ENCODE results near the gene GNG3. TPM values are rescaled to one million over a fixed set of nuclear protein-coding genes. Genes with fewer than 3 reads are reported as not detected.
"Not testable (repeated sequence)": the region's sequence is repeated elsewhere in the genome, so short reads cannot be mapped to it uniquely, and the experiment has no call there.

GNG3 gene
- total RNA-seq (2014; rRNA removed; shearing (Covaris generic)) = not detected in 2 replicates
- polyA plus RNA-seq (2015; cell fraction: cytosol; rRNA removed) = not detected in 2 replicates
- not detected in 2 replicates for polyA plus RNA-seq (2015; cell fraction: nucleus; rRNA removed)

DNA sequence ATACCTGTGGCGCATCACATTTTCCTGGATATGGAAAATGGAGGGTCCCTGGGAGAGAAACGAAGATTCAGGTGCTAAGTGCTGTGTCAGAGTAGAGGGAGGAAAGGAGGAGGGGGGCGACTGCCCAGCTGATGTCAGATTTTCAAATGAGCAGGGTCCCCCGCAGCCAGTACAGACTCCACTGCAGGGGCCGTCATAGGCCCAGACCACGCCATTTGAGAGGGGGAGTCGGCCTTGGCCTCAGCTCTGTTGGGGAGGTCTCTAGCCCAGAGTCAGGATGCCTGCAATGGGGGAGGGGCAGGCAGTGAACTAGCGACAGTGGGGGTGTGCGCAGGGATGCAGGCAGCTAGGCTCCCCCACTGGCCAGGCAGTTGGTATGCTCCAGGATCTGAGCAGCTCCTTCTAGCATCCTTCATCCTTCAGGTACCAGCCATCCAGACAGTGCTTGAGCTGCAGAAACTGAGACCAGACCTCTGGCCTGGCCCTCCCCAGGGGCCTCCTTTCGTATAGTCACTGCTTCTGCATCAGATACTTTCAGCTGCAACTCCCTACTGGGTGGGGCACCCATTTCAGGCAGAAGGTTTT, at the start of gene GNG3, which contains the start of gene BSCL2:
TSS of gene GNG3 (plus strand) at position 400 of the 585 bp plus-strand sequence. CDS start 620 bp downstream, outside the sequence.
TSS of gene BSCL2 (minus strand) at position 148 of the 585 bp plus-strand sequence. CDS start 229 bp downstream, outside the sequence.
- no peak for DNase-seq (ENCODE audit: low read depth)

DNA sequence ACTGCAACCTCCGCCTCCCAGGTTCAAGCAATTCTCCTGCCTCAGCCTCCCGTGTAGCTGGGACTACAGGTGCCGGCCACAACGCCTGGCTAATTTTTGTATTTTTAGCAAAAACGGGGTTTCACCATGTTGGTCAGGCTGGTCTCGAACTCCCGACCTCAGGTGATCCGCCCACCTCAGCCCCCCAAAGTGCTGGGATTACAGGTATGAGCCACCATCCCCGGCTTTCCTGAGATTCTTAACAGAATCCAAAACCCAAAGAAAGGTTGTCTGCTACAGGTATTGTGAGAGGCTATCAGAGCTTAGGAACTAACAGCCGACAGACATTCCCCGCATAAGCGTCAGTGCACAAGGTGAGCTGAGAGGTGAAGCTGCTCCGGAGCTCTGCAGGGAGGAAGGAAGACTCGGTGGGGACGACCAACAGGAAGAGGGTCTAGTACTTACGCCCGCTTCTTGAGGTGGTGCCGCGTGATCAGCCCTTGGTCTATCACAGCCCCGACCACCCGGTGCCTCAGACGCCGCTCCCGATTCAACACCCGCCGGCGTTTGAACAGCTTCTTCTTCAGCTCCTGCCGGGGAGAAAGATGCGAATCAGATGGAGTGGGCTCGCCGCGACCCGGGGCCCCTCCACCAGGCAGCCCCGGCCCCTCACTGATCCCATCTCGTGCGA, 42.9 kb upstream of the GNG3 start:
- DNase-seq (ENCODE audit: low read depth) = no peak

DNA sequence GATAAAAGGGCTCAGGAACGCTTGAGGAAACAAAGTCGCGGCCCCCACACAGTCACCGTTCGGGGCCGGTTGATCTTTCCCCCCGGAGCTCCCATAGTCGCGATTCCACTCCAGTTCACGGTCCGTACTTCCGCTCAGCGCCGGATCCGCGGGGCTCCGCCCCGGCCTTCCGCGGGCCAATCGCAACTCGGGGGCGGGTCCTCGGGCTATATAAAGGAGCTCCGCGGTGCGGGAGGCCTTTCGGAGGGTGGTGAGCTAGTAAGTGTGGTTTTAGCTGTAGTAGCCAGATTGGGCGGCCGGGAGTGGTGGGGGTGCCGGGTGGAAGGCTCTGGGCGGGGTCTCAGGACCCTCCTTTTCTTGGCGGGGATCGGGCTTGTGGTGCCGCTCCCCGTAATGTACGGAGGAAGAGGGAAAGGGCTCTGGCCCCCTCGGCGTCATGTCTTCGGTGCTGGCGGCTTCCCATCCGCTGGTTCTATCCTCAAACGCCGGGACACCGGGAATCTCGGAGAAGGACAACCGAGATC, 42.3 kb upstream of the GNG3 start, which contains the start of the genes C11orf98 and CSKMT:
TSS of gene C11orf98 (minus strand) at position 136 of the 524 bp plus-strand sequence. CDS start at position 95, 41 bp downstream.
TSS of gene CSKMT (plus strand) at position 238 of the 524 bp plus-strand sequence. CDS start 568 bp downstream, outside the sequence.
- peak; percentile 93 for DNase-seq (ENCODE audit: low read depth)

DNA sequence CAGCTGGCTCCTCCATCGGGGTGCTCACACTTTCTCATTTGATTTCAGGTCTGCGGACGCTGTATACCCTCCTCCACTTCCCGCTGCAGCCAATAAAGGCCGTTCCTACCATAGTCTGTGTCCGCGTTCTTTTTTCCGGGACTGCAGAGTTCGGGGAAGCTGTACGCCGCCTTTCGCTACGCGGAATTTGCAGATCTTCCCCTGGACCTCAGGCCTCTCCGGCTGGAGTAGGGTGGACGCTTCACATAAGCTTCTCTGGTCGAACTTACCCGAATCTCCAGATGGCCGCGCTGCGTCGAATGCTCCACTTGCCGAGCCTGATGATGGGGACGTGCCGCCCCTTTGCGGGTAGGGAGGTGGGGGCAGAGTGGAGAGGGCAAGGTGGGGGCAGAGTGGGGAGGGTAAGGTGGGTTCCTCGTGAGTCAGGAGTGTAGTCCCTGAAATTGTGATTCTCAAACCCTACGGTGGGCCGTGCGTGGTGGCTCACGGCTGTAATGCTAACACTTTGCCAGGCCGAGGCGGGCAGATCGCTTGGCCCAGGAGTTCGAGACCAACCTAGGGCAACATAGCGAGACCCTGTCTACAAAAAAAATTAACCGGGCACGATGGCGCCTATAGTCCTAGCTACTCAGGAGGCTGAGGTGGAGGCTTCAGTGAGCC, 41.7 kb upstream of the GNG3 start:
- DNase-seq (ENCODE audit: low read depth) = no peak

DNA sequence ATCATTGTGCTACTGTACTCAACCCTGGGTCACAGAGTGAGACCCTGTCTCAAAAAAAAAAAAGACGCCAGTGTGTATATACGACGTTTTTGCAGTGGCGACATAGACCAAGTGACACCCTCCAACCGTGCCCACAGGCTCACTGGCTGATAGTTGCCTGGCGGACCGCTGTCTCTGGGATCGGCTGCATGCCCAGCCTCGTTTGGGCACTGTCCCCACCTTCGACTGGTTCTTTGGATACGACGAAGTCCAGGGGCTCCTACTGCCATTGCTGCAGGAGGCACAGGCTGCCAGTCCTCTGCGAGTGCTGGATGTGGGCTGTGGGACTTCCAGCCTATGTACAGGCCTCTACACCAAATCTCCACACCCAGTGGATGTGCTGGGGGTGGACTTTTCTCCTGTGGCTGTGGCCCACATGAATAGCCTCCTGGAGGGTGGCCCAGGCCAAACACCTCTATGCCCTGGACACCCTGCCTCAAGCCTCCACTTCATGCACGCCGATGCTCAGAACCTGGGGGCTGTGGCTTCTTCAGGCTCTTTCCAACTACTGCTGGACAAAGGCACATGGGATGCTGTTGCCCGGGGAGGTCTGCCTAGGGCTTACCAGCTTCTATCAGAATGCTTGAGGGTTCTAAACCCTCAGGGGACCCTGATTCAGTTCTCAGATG, 41.1 kb upstream of the GNG3 start:
- no peak for DNase-seq (ENCODE audit: low read depth)

DNA sequence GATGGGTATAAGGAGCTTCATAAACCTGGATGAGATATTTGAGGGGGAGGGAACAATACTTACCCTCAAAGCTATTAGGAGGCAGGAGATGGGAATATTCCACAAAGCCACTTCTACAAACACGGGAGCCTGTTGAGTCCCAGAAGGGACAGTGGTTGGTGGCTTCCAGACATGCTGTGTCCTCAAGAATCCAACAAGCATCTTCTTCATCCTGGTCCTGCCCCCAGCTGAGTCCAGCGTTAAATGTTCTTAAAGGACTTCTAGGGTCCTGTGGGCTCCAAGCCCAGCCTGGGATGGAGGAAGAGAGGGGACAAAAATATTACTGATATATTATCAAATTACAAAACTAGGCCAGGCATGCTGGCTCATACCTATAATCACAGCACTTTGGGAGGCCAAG, 40.0 kb upstream of the GNG3 start:
- DNase-seq (ENCODE audit: low read depth) = no peak

DNA sequence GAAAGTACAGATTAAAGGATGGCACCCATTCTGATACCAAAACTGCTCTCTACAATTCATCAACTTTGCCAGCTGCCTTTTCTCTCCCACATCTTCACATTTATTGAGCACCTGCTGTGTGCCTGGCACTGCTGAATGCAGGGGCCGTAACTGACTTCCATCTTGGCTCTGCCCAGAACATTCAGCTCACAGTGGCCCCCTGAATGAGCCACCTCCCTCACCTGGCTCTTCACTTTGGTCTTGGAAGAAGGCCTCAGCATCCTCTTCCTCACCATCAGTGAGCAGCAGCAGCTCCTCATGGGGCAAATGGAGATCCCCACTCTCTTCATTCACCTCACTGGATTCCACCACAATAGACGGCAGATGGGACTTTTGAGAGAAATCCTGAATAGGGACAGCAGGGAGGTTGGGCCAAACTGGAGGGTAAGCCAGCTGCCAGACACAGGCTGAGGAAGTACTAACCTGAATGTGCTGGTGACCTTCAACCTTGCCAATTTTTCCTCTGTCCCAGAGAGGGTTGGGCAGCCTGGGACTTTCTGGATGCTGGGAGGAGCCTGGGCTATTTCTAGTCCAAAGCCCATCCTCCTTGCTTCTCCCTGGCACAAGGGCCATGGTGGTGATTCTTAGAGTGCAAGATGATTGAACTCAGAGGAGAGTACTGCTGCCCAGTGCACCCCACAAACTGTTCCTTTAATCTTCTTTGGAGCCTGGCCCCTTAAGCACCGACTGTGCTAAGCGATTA, 37.9 kb upstream of the GNG3 start:
- no peak for DNase-seq (ENCODE audit: low read depth)

DNA sequence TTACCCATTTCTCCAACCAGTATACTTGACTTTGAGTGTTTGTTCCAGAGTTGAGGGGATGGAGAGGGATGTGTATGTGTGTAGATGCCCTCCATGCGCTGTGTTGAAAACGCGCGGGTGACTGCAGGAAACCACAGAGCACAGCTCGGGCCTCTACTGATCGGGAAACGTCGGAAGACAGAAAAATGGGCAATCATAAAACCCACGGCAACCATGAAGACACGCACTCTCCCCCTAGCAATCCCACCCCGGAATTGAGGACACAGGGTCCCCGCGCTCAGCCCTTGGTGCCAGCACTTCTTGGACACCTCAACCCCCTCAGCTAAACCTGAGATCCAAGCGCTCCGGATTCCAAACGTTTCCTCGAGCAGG, 36.3 kb upstream of the GNG3 start:
- no peak for DNase-seq (ENCODE audit: low read depth)

DNA sequence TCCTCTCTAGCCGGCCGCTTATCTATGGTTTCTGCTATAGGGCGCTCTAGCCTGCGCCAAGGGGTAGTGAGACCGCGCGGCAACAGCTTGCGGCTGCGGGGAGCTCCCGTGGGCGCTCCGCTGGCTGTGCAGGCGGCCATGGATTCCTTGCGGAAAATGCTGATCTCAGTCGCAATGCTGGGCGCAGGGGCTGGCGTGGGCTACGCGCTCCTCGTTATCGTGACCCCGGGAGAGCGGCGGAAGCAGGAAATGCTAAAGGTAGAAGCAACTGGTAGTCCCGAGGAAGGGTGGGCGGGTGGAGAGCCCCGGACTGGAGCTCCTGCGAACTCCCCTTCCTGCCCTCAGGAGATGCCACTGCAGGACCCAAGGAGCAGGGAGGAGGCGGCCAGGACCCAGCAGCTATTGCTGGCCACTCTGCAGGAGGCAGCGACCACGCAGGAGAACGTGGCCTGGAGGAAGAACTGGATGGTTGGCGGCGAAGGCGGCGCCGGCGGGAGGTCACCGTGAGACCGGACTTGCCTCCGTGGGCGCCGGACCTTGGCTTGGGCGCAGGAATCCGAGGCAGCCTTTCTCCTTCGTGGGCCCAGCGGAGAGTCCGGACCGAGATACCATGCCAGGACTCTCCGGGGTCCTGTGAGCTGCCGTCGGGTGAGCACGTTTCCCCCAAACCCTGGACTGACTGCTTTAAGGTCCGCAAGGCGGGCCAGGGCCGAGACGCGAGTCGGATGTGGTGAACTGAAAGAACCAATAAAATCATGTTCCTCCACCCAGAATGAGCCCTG, 35.7 kb upstream of the GNG3 start, which contains the start of the genes LBHD1 and UQCC3:
TSS of gene LBHD1 (minus strand) at position 660 of the 782 bp plus-strand sequence. CDS start 2,236 bp downstream, outside the sequence.
TSS of gene UQCC3 (plus strand) at position 66 of the 782 bp plus-strand sequence. CDS start at position 139, 73 bp downstream.
- peak; percentile 79 for DNase-seq (ENCODE audit: low read depth)

DNA sequence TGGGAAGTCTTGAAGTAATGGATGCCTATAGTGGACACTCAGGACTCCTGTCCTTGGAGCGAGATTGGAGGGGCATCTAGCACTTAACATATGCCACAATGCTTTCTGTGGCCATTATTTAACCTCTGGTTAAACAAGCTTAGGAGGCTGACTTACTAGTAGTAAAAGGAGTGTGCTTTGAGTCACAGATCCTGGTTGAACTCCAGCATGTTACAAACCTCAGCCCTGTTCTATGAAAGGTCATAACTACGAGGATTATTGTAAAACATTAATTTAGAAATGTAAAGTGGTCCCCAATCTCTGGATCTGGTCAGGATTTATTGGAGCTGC, 34.3 kb upstream of the GNG3 start:
- DNase-seq (ENCODE audit: low read depth) = no peak

DNA sequence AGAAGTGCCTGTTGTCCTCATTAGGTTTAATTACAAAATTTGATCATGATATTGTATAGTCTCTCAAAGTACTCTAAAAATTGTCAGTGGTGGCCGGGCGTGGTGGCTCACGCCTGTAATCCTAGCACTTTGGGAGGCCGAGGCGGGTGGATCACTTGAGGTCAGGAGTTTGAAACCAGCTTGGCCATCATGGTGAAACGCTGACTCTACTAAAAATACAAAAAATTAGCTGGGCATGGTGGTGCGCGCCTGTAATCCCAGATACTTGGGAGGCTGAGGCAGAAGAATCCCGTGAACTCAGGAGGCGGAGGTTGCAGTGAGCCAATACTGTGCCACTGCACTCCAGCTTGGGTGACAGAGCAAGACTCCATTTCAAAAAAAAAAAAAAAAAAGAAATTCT, 32.1 kb upstream of the GNG3 start:
- DNase-seq (ENCODE audit: low read depth) = not testable (repeated sequence)

DNA sequence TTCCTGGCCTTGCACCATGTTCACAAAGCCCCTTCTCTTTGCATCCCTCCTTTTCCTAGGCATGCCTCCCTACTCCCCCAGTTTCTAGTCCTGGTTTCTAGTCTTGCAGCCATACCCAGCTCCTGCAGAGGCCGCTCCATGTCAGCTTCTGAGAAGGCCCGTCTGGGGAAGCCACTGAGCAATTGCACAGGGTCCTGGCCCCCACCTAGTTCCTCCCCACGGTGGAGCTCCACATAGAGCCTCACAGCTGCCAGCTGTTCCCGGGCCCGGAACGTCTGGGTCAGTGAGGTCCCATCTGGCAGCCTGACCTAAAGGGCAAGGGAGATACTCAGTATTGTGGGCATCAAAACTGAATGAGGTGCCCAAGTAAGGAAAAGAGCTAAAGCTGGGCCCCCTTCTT, 30.8 kb upstream of the GNG3 start:
- DNase-seq (ENCODE audit: low read depth) = no peak

DNA sequence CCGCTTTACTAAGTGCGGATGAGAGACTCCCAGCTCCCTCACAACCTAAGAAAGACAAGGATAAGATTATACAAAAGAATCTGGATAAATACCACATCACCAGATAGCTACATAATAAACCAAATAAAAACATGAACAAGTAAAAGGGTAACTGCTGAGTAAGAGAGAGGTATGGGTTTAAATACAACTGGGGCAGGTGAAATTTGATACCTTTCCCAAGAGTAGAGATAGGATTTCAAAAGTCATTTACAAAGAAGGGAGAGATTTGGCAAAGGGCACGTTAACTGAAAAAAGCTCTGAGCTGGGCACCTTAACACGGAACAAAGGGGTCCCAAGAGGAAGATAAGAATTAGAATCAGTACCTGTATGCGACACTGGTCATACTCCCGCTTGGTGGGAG, 30.3 kb upstream of the GNG3 start:
- no peak for DNase-seq (ENCODE audit: low read depth)

DNA sequence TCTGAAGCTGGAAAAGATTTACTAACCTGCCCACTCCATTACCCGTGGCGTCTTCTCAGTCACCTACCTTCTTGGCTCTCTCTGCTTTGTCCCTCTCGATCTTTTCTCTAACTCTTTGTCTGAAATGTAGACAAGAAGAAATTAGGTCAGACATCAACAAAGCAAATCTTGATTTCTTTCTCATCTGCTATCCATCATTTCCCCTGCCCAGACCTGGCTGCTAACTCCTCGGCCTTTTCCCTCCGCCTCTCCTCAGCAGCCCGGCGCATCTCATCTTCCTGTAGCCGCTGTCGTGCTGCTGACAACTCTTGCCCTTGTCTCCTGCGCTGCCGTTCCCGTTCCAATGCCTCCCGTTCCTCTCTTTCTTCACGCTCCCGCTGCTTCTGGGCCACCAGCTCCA, 29.8 kb upstream of the GNG3 start:
- no peak for DNase-seq (ENCODE audit: low read depth)

DNA sequence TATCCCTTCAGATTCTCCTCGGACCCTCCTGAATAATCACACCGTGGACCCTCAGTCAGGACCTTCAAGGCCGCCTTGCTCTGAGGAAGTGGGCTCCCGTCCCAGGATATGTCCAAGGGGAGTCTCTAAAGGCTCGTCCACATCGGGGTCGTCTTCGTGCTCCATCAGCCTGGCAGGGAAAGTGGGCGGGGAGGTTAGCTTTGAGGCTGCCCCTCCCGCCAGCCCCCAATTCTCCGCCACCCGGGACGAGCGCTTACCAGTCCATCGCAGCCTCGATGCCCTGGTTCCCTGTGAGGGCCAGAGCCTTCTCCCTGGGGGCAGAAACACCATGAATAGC, 29.1 kb upstream of the GNG3 start:
- no peak for DNase-seq (ENCODE audit: low read depth)

DNA sequence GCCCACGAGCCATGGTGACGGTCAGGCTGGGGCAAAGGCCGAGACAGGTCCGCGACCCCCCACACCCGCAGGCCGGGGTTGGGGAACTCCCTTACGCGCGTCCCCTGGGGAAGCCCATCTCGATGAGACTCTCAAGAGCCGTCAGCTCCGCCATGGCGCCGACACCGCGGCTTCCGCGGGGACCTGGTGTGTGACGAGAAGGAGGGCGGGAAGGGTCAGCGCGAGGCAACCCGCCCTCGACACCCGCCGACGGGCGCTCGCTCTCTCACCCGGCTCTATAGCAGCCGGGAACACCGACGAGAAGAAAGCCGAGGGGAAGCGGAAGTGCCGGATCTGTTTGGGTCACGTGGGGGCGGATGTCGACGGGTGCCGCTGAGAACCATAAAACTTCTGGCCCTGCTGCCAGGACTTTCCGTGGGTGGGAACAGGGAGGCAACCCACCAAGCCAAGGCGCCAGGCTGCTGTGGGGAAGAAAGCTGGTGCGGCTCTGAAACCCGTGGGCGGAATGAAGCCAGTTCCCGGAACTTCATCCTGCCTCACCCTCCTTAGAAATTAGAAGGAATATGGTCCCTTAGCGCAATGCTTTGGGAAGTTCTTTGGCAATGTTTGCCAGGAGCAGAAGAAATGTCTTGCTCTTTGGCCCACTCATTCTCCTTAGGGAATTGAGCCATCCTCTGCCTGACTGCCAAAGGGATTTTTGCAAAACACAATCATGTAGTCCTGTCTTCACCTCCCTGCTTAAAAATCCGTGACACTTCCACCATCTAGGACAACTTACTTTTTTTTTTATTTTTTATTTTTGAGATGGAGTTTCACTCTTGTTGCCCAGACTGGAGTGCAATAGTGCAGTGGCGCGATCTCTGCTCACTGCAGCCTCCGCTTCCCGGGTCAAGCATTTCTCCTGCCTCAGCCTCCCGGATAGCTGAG, 28.4 kb upstream of the GNG3 start, which contains the start of gene UBXN1:
TSS of gene UBXN1 (minus strand) at position 304 of the 927 bp plus-strand sequence. CDS start at position 154, 150 bp downstream.
- peak; percentile 86 for DNase-seq (ENCODE audit: low read depth)

DNA sequence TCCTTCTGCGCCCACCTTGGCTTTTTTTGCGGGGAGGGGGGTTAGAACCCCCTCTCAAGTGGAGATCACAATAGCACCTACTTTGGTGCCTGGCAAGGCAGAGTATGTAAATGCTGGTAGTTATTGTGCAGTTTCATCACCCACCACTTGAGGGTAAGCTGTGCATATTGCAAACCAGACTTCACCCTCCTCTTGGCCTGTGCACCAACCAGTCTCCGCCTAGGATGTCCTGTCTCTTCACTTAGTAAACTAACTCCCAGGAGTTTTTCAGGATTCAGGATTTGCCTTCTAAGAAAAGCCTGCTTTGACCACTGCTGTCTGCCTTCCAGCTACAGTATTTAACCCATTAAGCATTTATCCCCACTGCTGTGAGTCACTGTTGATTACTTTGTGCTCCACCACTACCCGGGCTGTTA, 26.6 kb upstream of the GNG3 start:
- DNase-seq (ENCODE audit: low read depth) = peak; percentile 78

DNA sequence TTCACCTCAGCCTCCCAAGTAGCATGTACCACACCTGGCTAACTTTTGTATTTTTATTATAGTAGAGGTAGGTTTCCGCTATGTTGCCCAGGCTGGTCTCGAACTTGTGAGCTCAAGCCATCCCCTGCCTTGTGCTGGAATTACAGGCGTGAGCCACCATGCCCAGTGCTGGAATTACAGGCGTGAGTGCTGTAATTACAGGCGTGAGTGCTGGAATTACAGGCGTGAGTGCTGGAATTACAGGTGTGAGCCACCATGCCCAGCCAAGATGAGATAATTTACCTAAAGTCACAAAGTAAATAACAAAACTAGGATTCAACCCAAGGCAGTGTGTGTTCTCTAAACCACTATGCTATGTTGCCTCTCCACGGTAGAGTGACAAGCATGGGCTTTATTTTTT, 25.0 kb upstream of the GNG3 start:
- no peak for DNase-seq (ENCODE audit: low read depth)

Measured in HT1080 (cell line).